ENCODE measurements around the gene RFX5.
A peak's percentile ranks its signal among the peaks of the same experiment; 100 is the strongest.
"Not testable (repeated sequence)": the region's sequence is repeated elsewhere in the genome, so short reads cannot be mapped to it uniquely, and the experiment has no call there.

Gene RFX5

DNA sequence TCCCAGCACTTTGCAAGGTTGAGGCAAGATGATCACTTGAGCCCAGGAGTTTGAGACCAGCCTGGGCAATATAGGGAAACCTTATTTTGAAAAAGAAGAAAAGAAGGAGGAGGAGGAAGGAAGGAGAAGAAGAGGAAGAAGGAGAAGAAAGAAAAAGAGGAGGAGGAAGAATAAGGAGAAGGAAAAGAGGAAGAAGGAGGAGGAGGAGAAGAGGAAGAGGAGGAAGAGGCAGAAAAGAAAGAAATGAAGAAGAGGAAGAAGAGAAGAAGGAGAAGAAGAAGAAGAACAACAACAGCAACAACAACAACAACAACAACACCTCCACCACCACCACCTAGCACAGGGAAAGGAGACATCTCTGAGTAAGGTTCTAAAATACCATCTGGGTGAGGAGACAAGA lies 14.8 kb upstream of the RFX5 start:
- no peak for DNase-seq

DNA sequence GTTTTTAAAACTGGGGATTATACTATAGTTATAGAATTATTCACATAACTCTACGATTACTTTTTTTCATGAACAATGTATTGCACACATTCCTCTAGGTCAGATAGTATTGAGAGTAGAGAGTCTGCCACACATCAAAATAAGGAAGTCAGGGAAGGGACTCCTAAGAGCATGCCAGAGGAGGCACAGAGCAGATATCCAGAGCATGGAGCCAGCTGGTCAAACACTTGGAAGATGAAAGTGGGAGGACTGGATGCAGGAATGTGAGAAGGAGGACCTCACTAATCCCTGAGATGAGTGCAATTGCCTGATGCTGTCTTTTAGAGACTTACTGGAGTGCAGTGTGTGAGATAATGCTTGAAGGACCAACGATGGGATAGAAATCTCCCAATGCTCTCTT lies 9.6 kb upstream of the RFX5 start:
- no peak for DNase-seq

DNA sequence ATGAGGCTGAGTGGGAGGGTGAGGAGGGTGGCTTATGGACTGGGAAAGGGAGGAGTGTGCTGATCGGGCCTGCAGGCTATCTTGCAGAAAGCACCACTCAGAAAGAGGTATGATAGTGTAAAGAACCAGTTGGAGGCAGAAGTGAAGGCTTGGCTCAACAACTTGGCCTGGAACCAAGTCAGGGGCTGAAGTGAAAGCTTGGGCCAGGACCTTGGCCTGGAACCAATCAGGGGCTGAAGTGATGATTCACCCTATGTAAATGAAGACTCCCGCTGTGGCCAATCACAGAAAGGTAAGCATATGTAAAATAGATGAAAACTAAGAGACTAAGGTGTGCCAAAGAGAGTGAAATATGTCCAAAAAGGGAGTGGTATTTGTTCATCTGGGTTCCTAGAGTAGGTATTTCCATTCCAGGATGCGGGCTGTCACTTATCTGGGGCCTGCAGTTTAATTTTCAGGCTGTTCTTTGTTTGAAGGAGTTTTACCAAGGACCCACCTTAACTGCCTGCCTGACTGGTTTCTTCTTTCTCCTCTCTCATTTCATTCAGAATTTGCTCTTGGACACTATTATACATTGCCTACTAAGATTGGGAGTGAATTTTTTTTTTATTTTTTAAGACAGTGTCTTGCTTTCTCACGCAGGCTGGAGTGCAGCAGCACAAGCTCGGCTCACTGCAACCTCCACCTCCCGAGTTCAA lies 5.1 kb upstream of the RFX5 start:
- no peak for DNase-seq

DNA sequence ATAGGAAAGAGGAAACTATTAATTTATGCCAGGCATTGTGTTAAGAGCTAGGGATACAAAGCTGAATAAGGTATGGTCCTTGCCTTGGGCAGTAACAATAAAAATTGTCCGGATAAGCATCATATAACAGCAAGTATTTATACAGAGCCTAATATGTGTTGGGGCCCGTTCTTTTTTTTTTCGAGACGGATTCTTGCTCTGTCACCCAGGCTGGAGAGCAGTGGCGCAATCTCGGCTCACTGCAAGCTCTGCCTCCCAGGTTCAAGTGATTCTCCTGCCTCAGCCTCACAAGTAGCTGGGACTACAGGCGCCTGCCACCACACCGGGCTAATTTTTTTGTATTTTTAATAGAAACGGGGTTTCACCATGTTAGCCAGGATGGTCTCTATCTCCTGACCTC lies 3.3 kb upstream of the RFX5 start:
- DNase-seq: not testable (repeated sequence)

DNA sequence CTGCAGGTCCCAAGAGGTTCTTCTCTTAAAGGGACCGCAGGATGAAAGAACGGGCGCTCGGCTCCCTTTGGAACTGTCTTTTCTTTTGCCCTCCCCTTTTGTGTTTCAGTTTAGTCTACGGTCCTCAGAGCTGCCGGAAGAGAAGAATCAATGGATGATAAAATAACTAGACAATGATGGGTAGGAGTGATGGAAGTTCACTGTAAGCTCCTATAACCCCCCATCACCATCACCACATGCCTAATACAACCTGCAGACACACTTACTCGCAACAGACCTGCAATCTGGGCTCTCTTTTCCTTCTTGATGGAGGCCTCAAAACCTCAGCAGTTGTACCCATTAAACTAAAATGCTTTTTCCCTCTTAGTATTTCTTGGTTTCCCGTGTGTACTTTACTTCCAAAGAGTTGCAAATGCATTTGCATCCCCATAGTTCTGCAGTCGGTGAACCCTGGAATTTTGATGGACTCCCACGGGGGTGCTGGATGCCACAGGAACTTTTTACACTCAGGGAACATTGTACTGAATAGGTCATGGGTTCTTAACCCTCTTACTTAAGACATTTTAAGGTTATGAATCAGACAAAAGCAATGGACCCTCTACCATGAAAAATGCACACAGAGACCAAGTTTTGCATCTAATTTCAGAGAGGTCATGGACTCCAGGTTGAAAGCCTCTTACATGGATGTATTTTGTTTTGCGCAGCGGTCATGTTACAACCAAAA lies 633 bp upstream of the RFX5 start:
- no peak for DNase-seq

DNA sequence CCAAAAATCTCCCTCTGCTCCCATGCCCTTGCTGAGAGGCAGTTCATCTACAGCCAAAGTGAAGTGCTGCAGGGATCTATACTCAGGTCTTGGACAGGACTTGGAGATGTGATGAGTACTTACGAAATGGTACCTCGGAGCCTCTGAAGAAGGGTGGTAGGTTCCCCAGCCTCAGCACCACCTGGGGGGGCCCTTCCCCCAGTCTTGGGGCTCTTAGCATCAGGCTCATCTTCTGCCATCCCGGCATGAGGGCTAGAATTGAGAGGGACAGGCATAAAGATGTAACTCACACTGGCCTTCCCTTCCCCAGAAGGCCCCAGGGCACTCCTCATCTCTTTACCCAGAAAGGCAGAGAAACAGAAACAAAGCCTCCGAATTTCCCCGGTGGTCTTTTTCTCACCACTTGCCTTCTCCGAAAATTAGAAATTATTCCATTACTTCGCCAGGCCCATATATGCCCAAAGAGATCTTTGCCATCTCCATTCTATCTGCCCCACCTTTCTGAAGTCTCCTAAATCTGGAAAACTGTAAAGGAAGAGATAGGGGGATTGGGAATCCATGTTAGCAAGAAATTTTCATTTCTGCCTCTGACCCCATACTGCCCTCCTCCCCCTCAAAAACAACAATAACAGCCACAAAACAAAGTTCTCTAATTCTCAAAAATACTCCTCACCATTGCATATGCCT lies 827 bp downstream of the RFX5 start:
- no peak for DNase-seq

DNA sequence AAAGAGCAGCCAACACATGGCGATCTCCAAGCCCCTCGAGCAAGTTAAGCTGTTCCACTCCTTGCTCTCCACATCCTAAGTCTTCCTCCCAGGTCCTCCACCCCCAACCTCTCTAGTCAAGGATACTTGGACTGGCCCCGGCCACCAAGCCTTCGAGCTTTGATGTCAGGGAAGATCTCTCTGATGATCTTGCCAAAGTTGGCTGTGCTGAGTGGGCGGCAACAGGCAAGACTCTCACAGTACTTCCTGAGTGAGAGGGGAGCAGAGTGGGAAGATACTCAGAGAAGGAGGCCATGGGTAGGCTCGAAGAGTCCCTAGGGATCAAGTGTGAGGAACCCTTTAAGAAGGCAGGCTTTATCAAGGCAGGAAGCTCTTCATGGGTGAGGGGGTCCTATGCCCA lies 2.8 kb downstream of the RFX5 start:
- DNase-seq: no peak

DNA sequence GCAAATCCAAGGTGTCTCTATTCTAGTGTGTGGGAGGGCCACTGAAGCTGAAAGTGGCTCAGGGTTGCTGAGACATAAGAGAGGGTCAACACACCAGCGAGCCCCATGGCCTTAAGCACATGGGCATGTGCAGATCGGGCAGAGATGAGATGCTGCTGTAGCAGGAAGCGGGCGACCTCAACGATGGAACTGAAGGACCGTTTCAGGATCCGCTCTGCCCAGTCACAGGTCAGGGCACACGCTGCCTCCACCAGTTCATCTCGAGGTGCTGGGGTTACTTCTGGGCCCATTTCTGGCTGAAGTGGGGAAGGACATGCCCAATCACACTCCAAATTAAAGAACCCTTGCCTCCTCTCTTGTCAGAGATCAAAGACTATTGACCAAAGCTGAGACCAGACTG lies 3.5 kb downstream of the RFX5 start:
- no peak for DNase-seq

DNA sequence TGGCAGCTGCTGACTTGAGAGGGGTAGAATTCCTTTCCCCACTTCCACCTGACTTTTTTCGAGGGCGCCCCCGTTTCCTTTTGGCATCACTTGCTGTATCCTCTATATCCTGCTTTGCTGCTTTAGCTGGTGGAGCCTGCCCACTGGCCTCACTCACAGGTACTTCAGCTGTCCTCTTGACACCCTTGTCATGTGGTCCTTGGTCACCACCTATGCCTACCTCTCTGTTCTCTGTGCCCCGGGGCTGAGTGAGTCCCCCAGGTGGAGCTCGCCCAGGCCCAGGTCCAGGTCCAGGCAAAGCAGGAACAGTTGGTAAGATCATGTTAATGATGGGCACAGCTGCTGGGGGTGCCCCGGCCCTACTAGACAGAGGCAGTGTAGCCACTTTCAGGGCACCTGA lies 4.5 kb downstream of the RFX5 start:
- no peak for DNase-seq

DNA sequence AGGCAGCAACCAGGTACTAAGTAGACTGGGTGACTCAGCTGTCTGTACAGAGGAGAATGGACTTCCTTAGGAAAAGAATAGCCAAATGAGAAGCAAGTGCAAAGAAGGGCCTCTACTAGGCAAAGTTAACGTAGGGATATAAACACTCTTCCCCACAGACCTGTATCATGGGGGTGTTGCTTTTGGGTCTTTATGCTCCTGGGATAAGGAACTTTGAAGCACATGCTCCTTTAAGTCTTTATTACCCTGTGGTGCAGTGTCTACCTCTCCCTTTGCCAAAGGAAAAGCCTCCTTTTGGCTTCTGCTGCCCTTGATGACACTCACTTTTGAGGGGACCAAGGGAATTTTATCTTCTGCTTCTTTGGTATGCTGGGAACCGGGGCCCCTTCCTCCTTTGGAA lies 5.0 kb downstream of the RFX5 start:
- no peak for DNase-seq

DNA sequence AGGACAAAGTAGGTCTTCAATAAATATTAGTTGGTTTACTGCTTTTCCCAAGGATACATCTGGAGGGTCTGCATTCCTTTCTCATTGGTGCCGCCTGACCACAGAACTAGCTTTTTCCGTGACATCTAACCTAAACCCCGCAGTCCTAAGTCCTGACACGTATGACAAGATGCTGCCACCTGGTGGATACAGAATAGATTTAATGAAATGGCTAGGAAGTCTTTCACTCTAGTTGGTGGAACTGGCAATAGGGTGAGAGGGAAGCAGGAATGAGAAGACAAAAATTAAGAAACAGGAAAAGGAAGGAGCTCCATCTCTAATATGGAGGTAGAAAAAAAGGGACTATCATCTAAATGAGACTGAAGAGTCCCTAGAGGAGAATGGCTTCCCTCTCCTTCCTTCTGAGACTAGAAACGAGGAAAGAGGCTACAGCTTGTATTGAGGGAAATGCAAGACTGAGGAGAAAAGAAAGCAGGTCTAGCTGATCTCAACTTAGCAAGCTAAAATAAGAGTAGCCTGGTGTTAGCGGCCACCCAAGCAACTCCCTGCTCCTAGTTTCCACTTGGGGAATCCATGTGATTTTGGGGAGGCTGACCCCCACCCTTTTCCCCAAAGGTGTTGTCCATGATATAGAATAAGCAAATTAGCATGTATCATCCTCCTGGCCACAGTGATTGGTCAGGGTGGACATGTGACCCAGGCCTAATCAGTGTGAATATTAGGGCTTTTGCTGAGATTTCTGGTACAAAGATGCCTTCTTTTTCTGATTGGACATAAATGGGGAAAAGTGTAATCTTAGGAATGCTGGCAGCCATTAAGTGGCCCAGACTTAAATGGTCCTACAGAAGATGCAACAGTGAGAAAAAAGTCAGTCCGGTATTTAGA lies 5.9 kb downstream of the RFX5 start:
- DNase-seq: peak; percentile 60

DNA sequence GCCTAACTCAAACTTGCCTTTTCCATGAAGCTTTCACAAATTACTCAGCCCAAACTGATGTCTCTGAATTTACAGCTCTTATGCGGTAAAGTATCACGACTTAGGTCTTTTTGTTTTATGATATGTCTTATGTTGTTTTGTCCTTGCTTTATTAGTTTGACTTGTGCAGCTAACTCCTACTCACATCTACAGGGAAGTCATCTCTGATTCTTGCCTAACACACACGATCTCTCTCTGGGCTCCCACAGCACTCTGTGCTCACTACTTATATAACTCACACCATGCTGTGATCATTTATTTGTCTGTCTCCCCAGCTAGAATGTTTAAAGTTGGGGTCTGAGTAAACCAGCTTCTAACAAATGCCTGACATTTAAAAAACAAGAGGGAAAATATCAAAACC lies 10.5 kb downstream of the RFX5 start:
- no peak for DNase-seq

DNA sequence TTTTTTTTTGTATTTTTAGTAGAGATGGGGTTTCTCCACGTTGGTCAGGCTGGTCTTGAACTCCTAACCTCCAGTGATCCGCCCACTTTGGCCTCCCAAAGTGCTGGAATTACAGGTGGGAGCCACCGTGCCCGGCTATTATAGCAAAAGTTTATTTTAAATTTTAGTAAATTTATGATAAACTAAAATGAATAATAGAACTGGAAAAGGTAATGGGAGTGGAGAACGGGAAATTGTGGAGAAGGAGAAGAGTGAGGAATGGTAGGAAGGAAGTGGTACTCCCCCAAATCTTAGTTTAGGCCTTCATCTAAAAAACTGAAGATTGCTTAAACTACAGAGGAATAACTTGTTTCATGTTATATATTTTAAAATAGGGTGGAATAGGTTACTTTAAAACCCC lies 12.2 kb downstream of the RFX5 start:
- DNase-seq: no peak

DNA sequence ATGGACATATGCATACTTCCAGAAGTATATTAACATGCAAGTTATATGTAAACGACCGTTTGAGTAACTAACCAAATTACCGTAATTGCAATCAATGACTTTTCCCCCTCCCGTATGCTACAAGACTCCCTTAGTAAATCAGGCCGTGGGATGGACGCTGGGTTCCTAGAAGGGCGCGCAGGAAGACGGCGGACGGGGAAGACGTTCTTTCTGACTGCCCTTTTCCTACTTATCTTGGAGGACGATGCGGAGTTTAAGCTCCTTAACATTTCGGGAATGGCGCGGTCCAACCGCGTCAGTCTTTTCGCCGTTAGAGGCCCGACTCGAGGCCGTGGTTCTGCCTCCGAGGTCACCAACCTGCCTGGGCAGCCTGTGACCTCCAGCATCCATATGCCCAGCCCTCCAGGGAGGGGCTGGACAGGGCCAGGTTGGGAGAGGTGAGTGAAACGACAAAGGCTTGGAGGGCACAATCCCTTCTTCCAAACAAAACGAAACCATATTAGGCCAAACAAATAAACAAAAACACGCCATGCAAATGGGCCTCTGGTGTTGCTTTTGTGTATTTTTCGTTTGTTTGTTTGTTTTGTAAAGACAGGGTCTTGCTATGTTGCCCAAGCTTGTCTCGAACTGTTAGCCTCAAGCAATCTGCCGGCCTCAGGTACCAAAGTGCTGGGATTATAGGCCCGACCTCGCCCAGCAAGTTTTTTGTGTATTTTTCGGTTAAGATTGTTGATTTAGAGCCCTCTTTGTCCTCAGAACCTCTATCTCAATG lies 19.0 kb downstream of the RFX5 start:
- no peak for DNase-seq

DNA sequence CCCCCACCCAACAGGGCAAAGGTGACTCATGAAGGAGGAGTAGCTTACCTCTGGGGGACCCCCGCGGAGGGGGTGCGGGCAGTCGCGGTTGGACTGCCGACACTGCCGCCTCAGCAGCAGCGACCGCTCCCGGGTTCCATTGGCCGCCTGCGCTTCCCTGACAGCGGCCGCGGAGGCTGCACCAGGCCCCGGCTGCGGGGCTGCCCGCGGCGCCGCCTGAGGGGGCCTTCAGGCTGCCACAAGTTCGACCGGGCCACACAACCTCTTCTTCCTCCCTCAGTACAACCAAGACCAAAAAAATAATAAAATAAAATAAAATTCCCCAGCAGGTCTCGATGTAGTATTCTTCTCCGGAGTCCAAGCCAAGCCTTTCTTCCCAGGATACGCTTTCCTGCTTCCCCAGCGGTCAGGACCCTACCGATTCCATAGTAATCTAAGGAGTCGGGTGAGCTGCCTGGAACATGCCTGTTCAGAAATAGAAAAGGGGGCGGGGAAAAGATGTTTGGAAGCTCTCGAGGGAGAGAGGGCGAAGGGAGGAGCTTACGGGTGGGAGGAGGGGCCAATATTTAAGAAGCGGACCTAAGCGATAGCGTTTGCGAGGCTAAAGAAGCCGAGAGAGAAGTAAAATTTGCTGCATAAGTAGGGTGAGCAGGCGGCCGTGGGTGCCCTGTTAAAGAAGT lies 19.7 kb downstream of the RFX5 start, which contains the start of gene PI4KB:
Gene PI4KB, minus strand, starts transcription at position 194 of the 680 bp plus-strand sequence. CDS start 10,935 bp downstream, outside the sequence.
- DNase-seq: peak; percentile 93

DNA sequence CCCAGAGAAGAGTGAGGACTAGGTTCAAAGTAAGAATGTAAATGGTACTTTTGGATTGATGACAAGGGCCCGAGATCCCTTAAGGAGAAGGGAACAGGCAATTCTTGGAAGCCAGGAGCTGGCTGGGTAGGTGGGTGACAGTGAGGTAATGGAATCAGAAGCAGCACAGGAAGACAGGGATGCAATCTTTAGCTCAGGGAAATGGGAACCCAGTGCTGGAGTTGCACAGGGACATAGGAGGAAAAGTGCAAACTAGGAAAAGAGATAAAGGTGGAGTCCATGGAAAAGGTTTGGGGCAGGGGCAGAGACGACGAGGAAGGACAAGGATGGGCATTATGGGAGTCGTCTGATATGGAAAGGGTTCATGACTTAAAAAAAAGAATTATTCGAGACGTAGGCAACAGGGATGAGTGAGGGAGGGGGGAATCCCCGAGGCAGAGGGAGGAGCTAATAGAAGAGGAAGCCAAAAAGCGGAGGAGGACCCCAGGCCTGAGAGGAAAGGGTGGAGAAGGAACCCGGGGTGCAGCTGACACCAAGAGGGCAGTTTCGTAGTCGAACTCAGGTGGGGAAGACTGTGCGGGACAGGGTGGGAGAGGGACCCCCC lies 20.3 kb downstream of the RFX5 start:
- DNase-seq: peak; percentile 64

DNA sequence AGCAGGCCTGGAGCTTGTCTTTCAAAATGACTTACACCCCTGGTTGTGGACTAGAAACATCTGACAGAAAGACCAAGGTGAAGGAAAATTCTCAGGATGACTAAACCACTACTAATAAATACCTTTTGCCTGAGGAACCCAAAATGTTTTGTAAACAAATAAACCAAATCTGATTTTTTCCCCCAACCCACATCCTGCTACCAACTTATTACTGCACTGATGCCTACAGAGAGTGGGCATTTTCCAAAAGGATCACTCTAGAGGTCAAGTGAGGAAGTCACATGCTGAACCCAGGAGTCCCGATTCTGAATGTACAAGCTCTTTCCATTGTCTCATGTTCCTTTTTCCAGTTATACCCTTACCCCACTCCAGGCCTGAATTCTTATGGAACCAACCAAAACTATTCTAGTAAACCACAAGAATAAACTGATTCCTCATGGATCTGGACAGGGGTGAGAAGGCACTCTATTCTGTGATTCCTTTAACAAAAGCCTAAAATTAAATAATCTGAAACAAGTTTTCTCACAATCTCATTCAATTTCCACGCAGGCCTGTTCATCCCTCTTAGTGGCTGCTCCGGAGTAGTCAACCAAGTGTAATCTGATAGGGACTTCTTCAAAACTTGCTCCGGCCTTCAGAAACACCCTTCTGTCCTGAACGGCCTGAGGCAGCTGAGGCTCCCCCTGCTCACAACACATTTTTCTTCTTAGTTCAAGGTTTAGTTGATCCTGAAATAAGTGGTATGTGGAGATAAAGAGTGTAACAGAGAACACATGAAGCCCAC lies 21.2 kb downstream of the RFX5 start:
- DNase-seq: no peak

DNA sequence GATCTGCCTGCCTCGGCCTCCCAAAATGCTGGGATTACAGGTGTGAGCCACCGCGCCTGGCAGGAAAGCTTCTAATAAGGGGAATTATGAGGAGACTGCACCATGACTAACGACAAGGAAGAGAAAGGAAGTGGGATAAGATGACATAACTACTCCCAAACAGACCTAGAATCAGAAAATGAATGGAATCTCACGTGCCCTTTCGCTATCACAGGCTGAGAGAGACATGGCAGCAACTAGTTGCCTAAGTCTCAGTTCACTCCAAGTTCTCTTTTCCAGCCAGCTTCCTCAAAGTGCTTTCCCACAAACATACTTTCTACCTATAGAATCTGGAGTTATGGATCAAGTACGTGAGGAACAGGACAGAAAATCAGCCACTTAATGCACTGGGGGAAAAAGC lies 21.8 kb downstream of the RFX5 start:
- DNase-seq: no peak

DNA sequence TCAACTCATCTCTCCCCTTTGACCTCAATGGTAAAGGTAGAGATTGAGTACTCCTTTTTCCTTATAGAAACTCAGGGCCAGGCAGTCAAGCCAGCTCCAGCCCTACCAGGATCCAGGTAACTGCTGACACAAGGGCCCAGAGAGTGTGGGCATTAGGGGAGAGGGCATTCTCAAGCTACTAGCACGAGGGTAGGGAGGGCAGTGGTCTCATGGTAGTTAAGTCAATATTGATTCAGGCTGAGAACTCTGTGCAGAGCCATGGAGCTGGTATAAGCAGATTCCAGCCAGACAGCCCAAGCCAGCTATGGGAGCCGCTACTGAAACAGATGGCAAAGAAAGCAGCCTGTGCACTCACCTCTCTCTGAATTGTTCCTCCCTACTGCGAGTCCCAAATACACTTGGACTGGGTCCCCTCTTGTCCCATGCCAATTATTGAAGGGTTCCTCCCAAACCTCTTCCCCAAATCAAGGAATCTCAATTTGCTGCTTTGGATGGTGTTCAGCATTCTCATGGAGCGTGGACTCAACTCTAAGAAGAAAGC lies 22.6 kb downstream of the RFX5 start:
- DNase-seq: no peak

DNA sequence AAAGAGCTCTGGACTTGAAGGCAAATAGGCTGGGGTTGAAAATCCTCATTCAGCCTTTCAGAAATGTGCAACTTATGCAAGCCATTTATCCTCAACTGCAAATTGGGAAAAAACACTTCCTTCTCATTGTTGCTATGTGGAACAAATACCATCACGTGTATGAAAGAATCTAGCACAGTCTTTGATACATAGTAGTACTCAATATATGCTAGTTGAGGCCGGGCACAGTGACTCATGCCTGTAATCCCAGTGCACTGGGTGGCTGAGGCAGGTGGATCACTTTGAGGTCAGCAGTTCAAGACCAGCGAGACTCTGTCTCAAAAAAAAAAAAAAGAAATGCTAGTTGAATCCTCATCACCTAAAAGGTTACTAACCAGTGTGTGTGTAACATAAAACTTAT lies 28.1 kb downstream of the RFX5 start:
- DNase-seq: no peak
